NCI-H748 (cell line): ENCODE results near the gene CELF2.
A peak's percentile ranks its signal among the peaks of the same experiment; 100 is the strongest.

Experiments used
- DNase-seq: peaks from one replicate; lab custom pipeline; 2025; ENCODE audit not compliant: unreplicated experiment; lab: John Stamatoyannopoulos, UW

CELF2 gene

DNA sequence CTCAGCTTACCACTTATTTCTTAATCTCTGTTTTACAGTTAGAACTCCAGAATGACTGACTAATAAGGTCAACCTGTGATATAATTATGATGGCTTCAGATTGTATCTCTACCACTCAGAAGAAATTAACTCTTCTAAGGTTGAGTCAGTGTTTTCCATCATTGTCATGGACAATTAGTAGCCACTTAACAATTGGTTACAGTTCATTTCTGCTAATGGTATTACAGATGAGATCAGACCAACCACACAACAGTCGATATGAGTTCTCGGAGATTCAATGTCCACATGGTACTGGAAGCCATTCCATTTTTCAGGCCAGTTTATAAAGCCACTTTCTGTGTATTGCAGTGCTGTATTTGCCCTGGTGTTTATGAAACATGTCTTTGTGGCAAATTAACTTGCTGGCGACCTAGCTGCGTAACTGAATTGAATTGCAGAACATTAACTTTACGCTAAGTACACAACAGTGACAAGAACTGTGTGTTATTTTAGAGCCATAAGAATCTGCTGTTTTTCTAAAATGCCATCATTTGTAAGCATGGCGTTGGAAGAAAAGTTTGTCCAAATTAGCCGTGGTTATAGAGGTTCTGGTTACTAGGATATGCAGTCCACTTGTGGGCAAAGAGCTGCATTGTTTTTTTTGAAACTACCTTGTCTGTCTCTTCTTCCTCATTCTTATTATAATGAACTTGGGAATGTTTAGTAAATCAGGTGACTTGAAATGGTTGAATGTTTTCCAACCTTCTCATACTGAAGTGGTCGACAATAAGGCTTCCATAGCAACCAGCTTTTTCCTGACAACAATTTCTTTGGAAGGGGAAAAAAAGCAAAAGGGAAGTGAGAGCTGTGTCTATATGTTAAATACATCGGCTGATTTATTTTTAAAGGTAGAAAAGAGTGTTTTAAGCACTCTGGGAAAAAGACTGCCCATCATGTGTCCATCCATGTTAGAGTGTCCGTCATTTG is 76.4 kb downstream of the CELF2 start:
- DNase-seq, result no peak

DNA sequence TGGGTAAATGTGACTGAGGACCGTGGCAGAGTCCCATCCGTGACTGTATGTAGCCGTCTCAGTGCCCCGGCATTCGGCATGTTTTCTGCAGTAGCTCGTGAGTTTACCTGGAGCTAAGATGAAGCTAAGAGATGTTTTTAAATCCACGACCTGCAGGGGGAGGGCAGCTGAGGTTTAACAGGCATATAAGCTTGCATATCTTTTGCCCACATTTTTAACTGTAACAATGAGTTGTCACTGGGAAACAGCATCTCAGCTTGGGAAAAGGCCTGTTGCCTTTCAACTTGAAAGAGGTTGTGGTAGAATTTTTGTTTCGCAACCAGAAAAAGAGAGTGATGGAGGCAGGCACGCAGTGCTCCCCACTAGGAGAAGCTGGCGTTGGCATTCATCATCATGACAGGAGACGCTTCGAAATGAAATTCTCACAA is 77.7 kb downstream of the CELF2 start:
- no peak for DNase-seq

GRCh38 chr10:11096422-11096821 is 78.8 kb downstream of the CELF2 start:
- no peak for DNase-seq

- DNase-seq, result no peak
Measured at GRCh38 chr10:11097686-11098085, 80.0 kb downstream of the CELF2 start.

- no peak for DNase-seq
Measured at GRCh38 chr10:11098666-11099065, 81.0 kb downstream of the CELF2 start.

GRCh38 chr10:11104772-11105675 is 87.4 kb downstream of the CELF2 start:
- DNase-seq, result no peak

GRCh38 chr10:11105676-11106004 is 88.0 kb downstream of the CELF2 start:
- no peak for DNase-seq

DNA sequence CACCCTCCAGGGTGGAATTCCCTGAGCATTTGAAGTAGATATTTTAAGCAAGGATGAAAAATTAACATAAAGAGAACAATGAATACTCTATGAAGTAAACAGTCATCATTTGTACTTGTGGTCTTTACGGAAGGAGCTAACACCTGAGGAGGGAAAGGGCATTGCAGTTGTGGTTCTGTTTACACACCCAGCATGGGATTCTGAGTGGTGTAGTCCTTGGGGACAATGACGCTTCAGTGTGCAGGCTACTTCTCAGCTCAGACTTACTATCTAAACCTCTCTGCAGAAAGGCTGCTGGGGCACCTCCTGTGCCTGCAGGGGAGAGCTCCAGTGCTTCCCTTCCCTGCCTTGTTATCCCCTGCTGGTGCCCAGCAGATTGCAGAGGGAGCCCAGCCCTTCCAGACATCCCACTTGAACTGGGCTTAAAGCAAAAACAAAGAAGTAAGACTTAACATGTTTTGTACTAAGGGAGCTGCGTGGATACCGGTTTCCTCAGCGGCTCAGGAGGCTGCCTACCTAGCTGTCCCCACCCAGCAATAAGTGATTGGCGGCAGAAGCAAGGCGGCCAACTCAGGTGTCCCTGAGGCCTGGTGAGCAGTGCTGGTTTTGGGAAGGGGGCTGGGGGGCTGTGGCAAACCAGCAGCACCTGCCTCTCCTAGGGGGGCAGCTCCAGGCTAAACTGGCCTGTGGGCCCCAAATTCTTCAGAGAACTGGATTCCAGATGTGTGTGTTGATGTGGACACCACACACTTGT is 89.1 kb downstream of the CELF2 start:
- peak; percentile 26 for DNase-seq

DNA sequence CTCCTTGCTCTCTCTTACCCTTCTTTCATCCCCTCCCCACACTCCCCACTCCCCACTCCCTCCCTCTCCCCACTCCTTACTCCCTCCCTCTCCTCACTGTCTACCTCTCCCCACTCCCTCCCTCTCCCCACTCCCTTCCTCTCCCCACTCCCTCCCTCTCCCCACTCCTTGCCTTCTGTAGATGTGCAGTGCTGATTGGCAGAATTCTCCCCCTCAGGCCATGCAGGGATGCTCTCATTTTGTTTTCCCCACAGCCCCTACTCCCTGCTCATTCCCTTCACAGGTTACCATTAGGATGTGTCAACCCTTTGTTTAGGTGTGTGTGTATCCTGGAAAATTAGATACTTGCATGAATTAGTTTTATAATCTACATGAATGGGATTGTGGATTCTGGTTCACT is 90.3 kb downstream of the CELF2 start:
- DNase-seq, result no peak

- no peak for DNase-seq
Measured at GRCh38 chr10:11108356-11108755, 90.7 kb downstream of the CELF2 start.

GRCh38 chr10:11109590-11109989 is 91.9 kb downstream of the CELF2 start:
- DNase-seq, result no peak

GRCh38 chr10:11110539-11110938 is 92.9 kb downstream of the CELF2 start:
- no peak for DNase-seq

DNA sequence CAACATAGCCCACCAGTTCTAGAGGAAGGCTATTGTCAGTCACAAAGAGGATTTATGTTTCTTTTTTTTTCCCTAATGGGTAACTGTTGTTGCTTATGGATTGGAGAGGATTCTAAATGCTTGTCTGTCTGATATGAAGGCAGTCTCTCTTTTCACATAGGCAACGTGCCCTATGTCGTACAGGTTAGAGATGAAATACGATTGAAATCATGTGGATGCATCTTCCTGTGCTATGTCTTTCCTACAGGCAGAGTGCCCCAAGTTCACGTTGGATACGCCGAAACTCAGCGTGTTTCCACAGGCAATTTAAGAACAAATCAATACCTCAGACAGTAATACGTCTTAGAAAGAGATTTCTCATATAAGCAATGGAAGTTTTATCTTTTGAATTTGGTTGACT is 93.8 kb downstream of the CELF2 start:
- no peak for DNase-seq

DNA sequence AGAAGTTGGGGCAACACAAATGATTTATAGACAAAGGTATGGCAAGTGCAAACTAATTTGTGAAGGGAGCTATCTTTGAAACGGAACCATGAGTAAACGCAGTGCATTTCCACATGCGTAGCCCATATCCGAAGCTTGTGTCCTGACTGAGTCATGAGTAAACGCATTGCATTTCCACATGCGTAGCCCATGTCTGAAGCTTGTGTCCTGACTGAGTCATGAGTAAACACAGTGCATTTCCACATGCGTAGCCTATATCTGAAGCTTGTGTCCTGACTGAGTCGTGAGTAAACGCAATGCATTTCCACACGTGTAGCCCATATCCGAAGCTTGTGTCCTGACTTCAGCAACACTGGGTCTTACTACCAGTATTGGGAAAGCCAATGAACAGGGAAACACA is 95.0 kb downstream of the CELF2 start:
- DNase-seq, result no peak

- no peak for DNase-seq
Measured at GRCh38 chr10:11113156-11113555, 95.5 kb downstream of the CELF2 start.

DNA sequence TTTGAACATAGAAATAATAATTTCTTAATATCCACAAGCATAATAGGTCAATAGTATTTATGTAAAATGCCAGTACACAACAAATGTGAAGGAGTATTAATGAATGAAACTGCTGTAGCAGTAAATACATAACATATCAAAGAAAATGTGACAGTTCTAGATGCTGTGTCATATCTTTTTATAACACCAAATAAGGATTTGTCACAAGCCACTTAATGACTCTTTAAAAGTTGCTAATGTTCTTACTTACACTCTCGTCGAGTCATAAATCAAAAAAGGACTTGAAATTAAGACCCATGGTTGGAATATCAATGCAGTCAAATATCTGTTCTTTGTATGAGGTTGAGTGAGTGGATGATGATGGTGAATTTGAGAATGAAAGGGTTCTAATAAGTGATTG is 96.6 kb downstream of the CELF2 start:
- no peak for DNase-seq

GRCh38 chr10:11115337-11115736 is 97.7 kb downstream of the CELF2 start:
- no peak for DNase-seq

- no peak for DNase-seq
Measured at GRCh38 chr10:11116361-11116760, 98.7 kb downstream of the CELF2 start.

DNA sequence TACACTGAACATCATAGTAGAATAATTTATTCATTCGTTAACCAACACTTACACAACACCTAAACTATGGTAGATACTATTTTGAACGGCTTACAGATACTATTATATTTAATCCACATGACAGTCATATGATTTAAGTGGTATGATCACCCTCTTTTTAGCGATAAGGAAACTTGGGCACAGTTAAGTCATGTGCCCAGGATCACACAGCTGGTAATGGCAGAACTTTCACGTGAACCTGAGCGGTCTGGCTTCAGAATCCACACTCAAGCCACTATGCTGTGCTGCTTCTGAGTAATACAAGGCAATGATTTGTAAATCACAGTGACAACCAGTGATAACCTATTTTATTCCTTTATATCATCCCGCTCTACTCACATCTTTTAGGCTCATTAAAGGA is 99.1 kb downstream of the CELF2 start:
- DNase-seq, result no peak

GRCh38 chr10:11118686-11119085 is 101.0 kb downstream of the CELF2 start:
- no peak for DNase-seq

DNA sequence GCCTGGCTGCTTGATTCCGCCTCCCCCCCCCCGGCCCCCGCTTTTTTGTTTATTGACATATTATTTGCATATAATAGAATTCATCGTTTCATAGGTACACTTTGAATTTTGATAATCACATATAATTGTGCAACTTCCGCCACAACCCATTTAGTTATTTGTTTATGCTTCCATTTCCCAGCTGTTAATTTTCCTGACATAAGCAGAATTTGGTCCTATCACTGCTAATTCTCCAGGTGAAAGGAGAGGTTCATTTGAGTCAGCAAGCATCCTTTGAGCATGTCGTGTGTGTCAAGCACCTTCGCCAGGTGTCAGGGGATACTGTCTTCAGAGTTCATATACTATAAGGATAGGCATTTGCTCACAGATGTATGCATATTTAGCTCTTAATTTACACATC is 102.2 kb downstream of the CELF2 start:
- peak; percentile 41 for DNase-seq
